HG02943 (cell line): ENCODE data around the gene SCNM1.
"Not testable (repeated sequence)": the region's sequence is repeated elsewhere in the genome, so short reads cannot be mapped to it uniquely, and the experiment has no call there.

Source experiments
- ATAC-seq: cut with Tn5 transposase; IDR thresholded peaks from one replicate; pipeline ENCODE4 v1.9.1; 2021; ENCODE audit warnings: mild to moderate bottlenecking, low read depth, moderate library complexity; ENCODE audit not compliant: unreplicated experiment

SCNM1 gene

GRCh38 chr1:151146072-151146411, 19.9 kb upstream of the SCNM1 start:
- ATAC-seq: no peak

GRCh38 chr1:151146412-151147131, 19.4 kb upstream of the SCNM1 start, which contains the start of gene SEMA6C:
Gene SEMA6C (minus strand): TSS chr1:151146631. CDS start chr1:151142621, 4,010 bp downstream.
- ATAC-seq: peak; percentile 97

GRCh38 chr1:151147132-151147503, 18.8 kb upstream of the SCNM1 start:
- no peak for ATAC-seq

GRCh38 chr1:151147665-151148064, 18.3 kb upstream of the SCNM1 start:
- ATAC-seq: no peak

DNA sequence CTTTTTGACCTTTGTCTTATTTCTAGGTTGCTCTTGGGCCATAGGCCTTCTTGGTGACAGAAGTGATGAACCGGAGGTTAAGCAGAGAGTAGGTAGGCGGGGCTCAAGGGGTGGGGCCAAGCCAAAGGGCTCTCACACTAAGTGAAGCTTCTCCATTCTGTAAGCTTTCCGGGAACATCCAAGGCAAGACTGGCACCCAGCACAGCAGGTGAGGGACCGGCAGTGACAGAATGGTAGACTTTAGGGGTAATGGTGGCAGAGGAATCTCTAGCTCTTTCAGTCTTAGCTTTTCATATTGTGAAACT, 9.5 kb upstream of the SCNM1 start, which contains the start of gene TNFAIP8L2:
Gene TNFAIP8L2 (plus strand): TSS at position 135 of the 305 bp plus-strand sequence. CDS start 2,049 bp downstream, outside the sequence.
- no peak for ATAC-seq

GRCh38 chr1:151157067-151157531, 8.8 kb upstream of the SCNM1 start:
- ATAC-seq: no peak

DNA sequence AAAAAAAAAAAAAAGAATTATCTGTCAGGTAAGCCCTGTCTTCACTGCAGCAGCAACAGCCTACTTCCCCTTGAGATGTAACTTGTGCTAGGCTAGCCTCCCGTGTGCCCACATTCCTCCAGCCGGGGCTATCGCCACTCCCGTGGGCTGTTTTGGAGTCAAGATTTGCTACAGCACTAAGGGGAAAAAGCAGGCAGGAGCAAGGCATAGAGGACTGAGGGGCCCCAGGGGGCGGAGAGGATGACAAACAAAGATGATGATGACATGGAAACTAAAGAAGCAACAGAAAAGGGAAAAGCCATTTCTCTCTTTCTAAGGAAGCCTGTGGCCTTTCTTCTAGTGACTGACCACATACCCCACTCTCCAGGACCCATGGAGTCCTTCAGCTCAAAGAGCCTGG, 7.6 kb upstream of the SCNM1 start:
- ATAC-seq: no peak

DNA sequence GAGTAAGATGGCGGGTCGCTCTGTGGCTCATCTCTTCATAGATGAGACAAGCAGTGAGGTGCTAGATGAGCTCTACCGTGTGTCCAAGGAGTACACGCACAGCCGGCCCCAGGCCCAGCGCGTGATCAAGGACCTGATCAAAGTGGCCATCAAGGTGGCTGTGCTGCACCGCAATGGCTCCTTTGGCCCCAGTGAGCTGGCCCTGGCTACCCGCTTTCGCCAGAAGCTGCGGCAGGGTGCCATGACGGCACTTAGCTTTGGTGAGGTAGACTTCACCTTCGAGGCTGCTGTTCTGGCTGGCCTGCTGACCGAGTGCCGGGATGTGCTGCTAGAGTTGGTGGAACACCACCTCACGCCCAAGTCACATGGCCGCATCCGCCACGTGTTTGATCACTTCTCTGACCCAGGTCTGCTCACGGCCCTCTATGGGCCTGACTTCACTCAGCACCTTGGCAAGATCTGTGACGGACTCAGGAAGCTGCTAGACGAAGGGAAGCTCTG, 7.1 kb upstream of the SCNM1 start:
- no peak for ATAC-seq

- ATAC-seq: no peak
These were observed 6.6 kb upstream of the SCNM1 start for GRCh38 chr1:151159373-151159772.

- ATAC-seq: no peak
These were observed 1.1 kb upstream of the SCNM1 start for GRCh38 chr1:151164732-151165280.

- no peak for ATAC-seq
These were observed 635 bp upstream of the SCNM1 start for GRCh38 chr1:151165281-151165737.

GRCh38 chr1:151166505-151166956, 587 bp downstream of the SCNM1 start:
- ATAC-seq: peak; percentile 12

- no peak for ATAC-seq
These were observed 1.2 kb downstream of the SCNM1 start for GRCh38 chr1:151167116-151167515.

- no peak for ATAC-seq
These were observed 5.2 kb downstream of the SCNM1 start for GRCh38 chr1:151171190-151171589.

DNA sequence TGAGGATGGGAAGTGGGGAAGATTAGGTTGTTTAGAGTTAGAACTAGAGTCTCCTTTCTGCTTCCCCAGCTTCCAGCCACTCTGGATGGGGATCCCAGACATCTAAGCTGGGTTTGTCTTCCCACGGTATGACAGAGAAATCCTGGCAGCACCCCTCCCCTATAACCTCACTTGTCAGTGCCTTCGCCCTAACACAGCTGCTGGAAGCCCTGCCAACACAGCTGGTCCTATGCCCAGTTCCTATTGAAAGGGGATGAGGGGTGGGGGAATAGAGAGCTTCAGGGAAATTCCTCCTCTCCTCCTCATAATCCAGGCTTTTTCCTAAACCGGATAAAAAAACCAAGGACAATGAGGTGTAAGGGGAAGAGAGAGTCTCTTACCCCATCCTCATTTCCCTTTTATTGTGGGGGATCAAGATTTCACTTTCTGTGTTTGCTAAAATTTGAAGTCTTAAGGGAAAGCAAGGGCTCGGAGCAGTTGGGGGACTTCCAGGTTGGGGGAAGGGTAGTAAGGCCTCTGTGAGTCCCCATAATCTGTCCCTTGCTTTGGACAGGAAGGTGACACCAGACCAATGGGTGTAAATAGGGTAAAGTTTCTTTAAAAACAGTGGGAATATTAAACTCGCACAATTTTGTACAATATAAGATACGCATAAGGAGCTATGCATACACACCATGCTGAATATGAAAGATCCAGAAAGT, 9.2 kb downstream of the SCNM1 start:
- no peak for ATAC-seq

- no peak for ATAC-seq
These were observed 9.9 kb downstream of the SCNM1 start, which contains the start of gene TMOD4 for GRCh38 chr1:151175863-151176262. Gene TMOD4 (minus strand): TSS chr1:151175981. CDS start chr1:151174875, 1,106 bp downstream.

- ATAC-seq: no peak
These were observed 10.6 kb downstream of the SCNM1 start for GRCh38 chr1:151176514-151177045.

GRCh38 chr1:151184211-151184610, 18.3 kb downstream of the SCNM1 start:
- no peak for ATAC-seq

- no peak for ATAC-seq
These were observed 21.3 kb downstream of the SCNM1 start for GRCh38 chr1:151187205-151187604.

DNA sequence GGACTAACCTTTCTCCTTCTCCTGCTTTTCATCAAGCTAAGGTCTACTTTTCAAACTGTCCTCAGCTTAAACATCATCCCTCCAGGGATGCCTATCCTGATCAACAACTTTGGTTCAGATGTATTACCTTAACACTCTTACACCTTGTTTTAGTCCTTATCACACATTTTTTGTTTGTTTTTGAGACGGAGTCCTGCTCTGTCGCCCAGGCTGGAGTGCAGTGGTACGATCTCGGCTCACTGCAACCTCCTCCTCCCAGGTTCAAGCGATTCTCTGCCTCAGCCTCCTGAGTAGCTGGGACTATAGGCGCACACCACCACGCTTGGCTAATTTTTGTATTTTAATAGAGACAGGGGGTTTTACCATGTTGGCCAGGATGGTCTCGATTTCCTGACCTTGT, 22.7 kb downstream of the SCNM1 start:
- ATAC-seq: not testable (repeated sequence)
